GM20000 (cell line): ENCODE results near the gene GALNT2.

Experiments
- DNase-seq: peaks from one replicate; pipeline ENCODE4 v3.0.0; 2012; ENCODE audit warnings: low spot score
- TF ChIP-seq, protein P1 (sequence below): IDR thresholded peaks from 2 replicates; pipeline ENCODE4 v1.5.1; 2012; ENCODE audit warnings: mild to moderate bottlenecking, control low read depth; ENCODE audit errors: extremely low read depth, missing control alignments

The GALNT2 gene

DNA sequence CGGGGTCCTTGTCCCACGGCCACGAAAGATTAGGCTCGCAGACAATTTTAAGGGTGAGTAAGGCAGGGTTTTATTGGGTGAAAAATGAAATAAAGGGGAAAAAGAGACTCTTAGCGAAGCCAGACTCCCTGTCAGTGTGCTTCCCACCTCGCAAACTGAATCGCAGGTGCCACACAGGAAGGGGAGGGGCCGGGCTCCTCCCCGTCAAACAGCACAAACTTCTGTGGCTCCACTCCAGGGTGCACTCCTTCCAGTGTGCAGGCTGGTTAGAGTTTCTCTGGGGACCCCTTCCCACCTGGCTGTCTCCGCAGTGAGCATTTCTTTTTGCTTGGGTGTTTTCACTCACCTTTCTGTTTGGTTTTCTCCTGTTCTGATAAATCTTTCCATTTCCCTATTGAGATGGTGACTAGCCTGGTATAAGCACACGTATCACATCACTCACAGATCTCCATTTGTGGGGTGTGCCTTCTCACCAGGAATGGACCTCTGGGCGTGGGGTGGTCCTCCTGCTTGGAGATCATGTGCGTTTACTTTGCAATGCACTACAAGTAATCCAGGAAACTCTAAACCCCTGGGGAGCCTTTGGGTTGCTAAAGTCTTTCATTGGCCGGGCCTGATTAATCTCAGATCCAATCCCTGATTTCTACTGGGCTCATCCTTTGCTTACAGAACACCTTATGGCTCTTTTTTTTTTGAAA is 37.6 kb upstream of the GALNT2 start:
- TF ChIP-seq, protein P1, sequence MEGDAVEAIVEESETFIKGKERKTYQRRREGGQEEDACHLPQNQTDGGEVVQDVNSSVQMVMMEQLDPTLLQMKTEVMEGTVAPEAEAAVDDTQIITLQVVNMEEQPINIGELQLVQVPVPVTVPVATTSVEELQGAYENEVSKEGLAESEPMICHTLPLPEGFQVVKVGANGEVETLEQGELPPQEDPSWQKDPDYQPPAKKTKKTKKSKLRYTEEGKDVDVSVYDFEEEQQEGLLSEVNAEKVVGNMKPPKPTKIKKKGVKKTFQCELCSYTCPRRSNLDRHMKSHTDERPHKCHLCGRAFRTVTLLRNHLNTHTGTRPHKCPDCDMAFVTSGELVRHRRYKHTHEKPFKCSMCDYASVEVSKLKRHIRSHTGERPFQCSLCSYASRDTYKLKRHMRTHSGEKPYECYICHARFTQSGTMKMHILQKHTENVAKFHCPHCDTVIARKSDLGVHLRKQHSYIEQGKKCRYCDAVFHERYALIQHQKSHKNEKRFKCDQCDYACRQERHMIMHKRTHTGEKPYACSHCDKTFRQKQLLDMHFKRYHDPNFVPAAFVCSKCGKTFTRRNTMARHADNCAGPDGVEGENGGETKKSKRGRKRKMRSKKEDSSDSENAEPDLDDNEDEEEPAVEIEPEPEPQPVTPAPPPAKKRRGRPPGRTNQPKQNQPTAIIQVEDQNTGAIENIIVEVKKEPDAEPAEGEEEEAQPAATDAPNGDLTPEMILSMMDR, result no peak
- no peak for DNase-seq

DNA sequence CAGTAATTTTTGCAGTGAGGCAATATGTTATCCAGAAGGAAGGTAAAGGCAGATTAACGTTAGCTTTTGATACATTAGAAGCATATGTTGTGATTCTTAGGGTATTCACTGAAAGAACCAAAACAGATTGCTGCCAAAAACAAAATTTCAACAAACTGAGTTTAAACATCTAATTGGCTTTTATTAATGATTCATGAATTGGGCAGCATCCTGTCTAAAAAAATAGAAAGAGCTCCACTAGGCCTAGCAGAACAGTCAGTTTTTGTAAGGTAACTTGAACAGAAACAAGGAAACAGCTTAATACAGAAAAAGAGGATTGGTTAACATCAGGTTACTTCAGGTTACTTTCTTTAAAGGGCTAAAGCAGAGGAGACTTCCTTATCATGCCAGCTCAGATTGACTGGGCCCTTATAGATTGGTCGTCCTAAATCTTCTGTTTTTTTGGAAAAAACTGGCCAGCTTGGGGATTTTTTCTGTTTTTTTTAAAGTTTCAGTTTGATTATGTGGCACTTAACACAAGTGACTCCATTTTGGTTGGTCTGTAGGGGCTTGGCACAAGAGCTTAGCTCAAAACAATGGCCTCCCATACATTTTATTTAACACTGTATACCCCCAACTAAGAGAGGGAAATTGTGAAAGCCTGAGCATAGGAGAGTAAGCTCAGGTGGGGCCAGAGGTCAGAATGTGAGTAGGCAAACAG is 36.8 kb upstream of the GALNT2 start:
- no peak for DNase-seq
- TF ChIP-seq, protein P1, result no peak

DNA sequence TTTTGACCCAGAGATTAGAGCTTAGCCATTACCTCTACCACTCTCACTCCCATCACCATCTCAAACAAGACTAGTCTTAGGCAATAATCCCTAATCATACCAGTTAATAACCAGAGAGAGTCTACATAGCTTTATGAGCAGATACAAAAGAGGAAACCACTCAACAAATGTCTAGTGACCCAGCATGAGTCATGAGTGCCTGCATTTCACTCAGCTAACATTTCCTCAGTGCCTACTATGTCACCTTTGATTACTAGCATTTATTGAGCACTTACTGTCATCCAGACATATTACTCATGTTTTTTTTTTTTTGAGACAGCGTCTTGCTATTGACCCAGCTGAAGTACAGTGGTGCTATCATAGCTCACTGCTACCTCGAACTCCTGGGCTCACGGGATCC is 35.9 kb upstream of the GALNT2 start:
- TF ChIP-seq, protein P1, result no peak
- DNase-seq, result no peak

DNA sequence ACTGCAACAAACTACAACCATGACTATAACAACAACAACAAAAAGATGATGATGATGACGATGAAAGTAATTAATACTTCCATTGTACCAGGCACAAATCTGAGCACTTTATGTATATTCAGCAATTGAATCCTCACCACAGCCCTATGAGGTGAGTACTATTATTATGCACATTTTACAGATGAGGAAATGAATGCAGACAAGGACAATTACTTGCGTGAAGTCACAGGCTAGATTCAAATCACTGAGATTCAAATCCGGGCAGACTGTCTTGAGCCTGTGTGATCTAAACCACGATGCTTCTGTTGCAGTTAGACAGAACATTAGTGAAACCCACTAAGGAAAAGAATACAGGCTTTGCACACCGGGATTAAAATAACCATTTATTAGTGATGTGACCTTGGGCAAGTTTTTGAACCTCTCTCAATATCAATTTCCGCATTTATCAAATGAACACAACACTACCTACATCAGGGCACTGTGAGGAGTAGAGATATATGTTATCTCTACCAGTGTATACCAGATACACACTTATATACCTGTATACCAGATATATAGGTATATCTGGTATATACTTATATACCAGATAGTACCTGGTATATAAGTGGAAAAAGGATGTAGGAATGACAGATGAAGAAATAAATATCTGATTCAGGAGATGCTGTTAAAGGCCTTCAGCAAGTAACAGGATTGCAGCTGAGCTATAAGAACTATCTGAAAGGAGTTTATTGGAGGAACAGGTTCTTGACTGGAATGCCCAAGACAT is 34.3 kb upstream of the GALNT2 start:
- TF ChIP-seq, protein P1, result no peak
- DNase-seq, result no peak

DNA sequence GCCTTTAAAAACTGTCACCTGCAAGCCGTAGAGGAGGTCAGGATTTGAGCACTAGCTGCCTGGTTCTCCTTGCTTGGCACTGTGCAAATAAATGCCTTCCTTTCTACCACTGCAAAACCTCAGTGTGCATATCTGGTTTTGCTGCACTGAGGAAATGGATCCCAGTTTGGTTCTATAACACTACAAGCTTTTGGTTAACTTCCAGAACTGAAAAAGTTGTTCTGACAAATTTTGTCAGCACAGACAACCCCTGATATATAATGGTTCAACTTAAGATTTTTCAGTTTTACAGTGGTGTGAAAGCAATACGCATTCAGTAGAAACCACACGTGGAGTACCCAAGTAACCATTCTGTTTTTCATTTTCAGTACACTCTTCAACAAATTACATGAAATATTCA is 29.8 kb upstream of the GALNT2 start:
- TF ChIP-seq, protein P1, result no peak
- no peak for DNase-seq

DNA sequence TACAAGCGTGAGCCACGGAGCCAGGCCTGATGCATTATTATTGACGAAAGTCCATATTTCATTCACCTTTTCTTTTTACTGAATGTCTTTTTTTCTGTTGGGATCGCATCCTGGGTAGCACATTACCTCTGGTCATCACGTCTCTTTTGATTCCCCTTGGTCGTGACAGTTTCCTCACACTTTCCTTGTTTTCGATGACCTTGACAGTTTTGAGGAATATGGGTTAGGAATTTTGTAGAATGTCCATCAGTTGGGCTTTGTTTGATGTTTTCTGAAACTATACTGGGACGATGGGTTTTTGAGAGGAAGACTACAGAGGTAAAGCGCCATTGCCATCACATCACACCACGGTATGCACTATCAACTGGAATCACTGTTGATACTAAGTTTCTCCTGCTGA is 26.6 kb upstream of the GALNT2 start:
- TF ChIP-seq, protein P1, result no peak
- no peak for DNase-seq

DNA sequence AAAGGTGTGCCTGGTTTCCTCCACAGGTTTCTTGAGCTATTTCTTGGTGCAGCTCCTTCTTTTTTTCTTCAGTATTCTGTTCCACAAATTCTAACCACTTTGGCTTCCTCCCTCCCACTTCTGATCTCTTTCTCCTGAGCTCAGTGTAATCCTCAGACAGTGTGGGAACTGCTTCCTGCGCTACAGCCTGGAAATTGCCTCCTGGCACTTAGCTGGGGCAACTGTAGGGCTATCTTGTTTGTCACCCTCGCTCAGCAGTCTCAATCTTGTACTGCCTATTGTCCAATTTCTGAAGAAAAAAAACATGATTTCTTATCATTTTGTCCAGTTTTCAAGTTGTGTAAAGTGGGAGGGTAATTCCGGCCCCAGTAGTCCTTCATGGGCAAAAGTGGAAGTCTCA is 24.0 kb upstream of the GALNT2 start:
- DNase-seq, result no peak
- TF ChIP-seq, protein P1, result no peak
